ENCODE data around the gene LOXL4.

DNA sequence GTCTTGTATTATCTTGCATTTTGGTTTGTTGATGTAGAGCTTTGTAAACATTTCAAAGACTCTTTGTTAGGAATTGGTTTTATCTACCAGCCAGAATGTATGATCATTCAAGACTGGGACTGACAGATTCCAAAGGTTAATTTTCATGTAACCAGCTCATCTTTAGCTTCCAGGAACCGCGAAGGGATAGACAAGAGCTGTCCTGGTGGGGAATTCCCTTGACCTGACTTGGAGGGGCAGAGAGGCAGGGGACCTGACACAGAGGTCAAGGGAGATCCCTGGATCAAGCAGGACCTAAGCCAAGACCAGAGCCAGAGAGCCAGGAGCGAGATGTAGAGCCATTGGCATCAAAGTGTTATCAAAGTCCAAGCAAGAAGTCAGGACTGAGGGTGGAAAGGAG lies 6.6 kb upstream of the LOXL4 start:
- TF ChIP-seq CTCF (conservative IDR thresholded peaks at IDR 0.05; ENCODE audit: low read depth, low read length) (no peak), EZH2 (IDR thresholded peaks at IDR 0.05; ENCODE audit: borderline replicate concordance, low read depth, low read length, poor library complexity, severe bottlenecking) (no peak)

All from A673 (cell line).